ENCODE data around the gene IL13RA2.

GRCh38 chrX:115029440-115029839, 12.0 kb upstream of the IL13RA2 start:
- TF ChIP-seq CTCF (IDR thresholded peaks at IDR 0.05) (no peak), POLR2A (IDR thresholded peaks at IDR 0.05; ENCODE audit: low read depth) (no peak)
